HepG2 (cell line): ENCODE data around the gene CTNNAL1. TPM values are rescaled to one million over a fixed set of nuclear protein-coding genes. Genes with fewer than 3 reads are reported as not detected.

Source experiments
- ATAC-seq: fragments of 200-7000 bp; cut with Tn5 transposase; 3 replicates; pipeline ENCODE4 v1.9.1; 2020; ENCODE audit warnings: mild to moderate bottlenecking, moderate library complexity
- BruUV-seq: library from RNA; stranded (reverse); fragments of 400-500 nt; replicated peaks from 2 replicates; lab custom pipeline; 2021; lab: Mats Ljungman, UMichigan
- CTCF ChIA-PET: fragments of 300-600 bp; formaldehyde crosslinking; extraction: SDS; loops from one replicate; lab custom pipeline; 2021; ENCODE audit warnings: low total read pairs, inconsistent platforms, low intra/inter-chr PET ratio; lab: Yijun Ruan, JAX
- POLR2A ChIA-PET: fragments of 350-600 bp; sonication (Branson Sonifier 250); formaldehyde crosslinking; loops from one replicate; lab custom pipeline; 2020; ENCODE audit warnings: antibody characterized with exemption, inconsistent platforms; lab: Yijun Ruan, JAX
- DNase-seq: peaks from one replicate; pipeline ENCODE4 v3.0.0-alpha.2; 2015; ENCODE audit warnings: low spot score
- FAIRE-seq: peaks from 3 replicates; lab custom pipeline; 2011; peaks lifted over from hg19 to GRCh38; lab: Jason Lieb, UNC
- H2AFZ ChIP-seq: one replicate; pipeline ENCODE4 v1.6.1; 2011; ENCODE audit warnings: low read length, inconsistent platforms
- H3K27ac ChIP-seq: fragments of 300-600 bp; 3 replicates; pipeline ENCODE4 v1.8.0; 2011; ENCODE audit warnings: mixed run types, mild to moderate bottlenecking, mixed read lengths, low read length, inconsistent platforms; ENCODE audit not compliant: insufficient read depth; ENCODE audit errors: extremely low read length
- H3K27me3 ChIP-seq, 2 experiments: fragments of 200-600 bp in 1 of 2; 2 replicates in 1 of 2; 3 replicates in 1 of 2; pipeline versions ENCODE4 v1.6.0 to v1.8.0; 2011; ENCODE audit warnings: low read length in 2 of 2, mild to moderate bottlenecking in 2 of 2, moderate library complexity in 2 of 2, inconsistent platforms in 1 of 2; ENCODE audit not compliant: insufficient read depth in 2 of 2, control insufficient read depth in 1 of 2
- H3K36me3 ChIP-seq, 2 experiments: fragments of 200-600 bp in 1 of 2; replicated peaks in 1 of 2; 2 replicates in 1 of 2; 3 replicates in 1 of 2; pipeline versions ENCODE4 v1.5.1 to v1.8.0; 2011; ENCODE audit warnings: low read length in 2 of 2, inconsistent platforms in 1 of 2; ENCODE audit not compliant: insufficient read depth in 2 of 2, control insufficient read depth in 1 of 2
- H3K4me1 ChIP-seq: 2 replicates; pipeline ENCODE4 v1.5.1; 2012; ENCODE audit warnings: low read length, inconsistent platforms; ENCODE audit not compliant: insufficient read depth
- H3K4me2 ChIP-seq: 2 replicates; pipeline ENCODE4 v1.6.0; 2011; ENCODE audit warnings: low read depth, low read length, inconsistent platforms
- H3K4me3 ChIP-seq, 3 experiments: fragments of 200-600 bp in 1 of 3; sonication (generic), shearing (Covaris generic) in 1 of 3; replicated peaks in 1 of 3; 2 replicates each; pipeline ENCODE4 v1.5.1; 2011 to 2016; ENCODE audit warnings: low read length in 3 of 3, inconsistent platforms in 2 of 3, low read depth in 2 of 3, mild to moderate bottlenecking in 2 of 3, control low read depth in 1 of 3, mixed read lengths in 1 of 3; ENCODE audit not compliant: insufficient read depth in 1 of 3
- H3K79me2 ChIP-seq: one replicate; pipeline ENCODE4 v1.6.1; 2011; ENCODE audit warnings: low read length, inconsistent platforms; ENCODE audit not compliant: insufficient read depth
- H3K9ac ChIP-seq: 2 replicates; pipeline ENCODE4 v1.6.0; 2011; ENCODE audit warnings: mild to moderate bottlenecking, low read depth, low read length, inconsistent platforms; ENCODE audit not compliant: insufficient read depth
- H3K9me3 ChIP-seq: 2 replicates; pipeline ENCODE4 v1.5.1; 2012; ENCODE audit warnings: mild to moderate bottlenecking, low read length
- H4K20me1 ChIP-seq: 2 replicates; pipeline ENCODE4 v1.6.0; 2011; ENCODE audit warnings: inconsistent platforms, mild to moderate bottlenecking, low read length, moderate library complexity; ENCODE audit not compliant: insufficient read depth
- ARID4A ChIP-seq: sonication (generic); formaldehyde crosslinking; IDR thresholded peaks from 2 replicates; pipeline ENCODE4 v1.5.0; 2020; ENCODE audit warnings: mild to moderate bottlenecking, missing genetic modification reagents, borderline replicate concordance
- GABPB1 ChIP-seq: IDR thresholded peaks from 2 replicates; pipeline ENCODE4 v1.6.1; 2016; ENCODE audit warnings: mild to moderate bottlenecking, missing genetic modification reagents, moderate library complexity, missing compliant biosample characterization
- KLF9 ChIP-seq: IDR thresholded peaks from 2 replicates; pipeline ENCODE4 v1.6.1; 2016; ENCODE audit warnings: low read depth
- PBX2 ChIP-seq: IDR thresholded peaks from 2 replicates; pipeline ENCODE4 v1.6.1; 2016; ENCODE audit warnings: control low read depth
- RFX5 ChIP-seq: IDR thresholded peaks from 2 replicates; pipeline ENCODE4 v1.6.1; 2011; ENCODE audit warnings: low read depth, low read length, improper control_type of control experiment
- SALL2 ChIP-seq: sonication (generic); formaldehyde crosslinking; IDR thresholded peaks from 2 replicates; pipeline ENCODE4 v1.8.1; 2023; ENCODE audit warnings: mild to moderate bottlenecking, missing genetic modification reagents, inconsistent platforms
- SNRNP70 ChIP-seq: fragments of 200-400 bp; formaldehyde crosslinking; IDR thresholded peaks from 2 replicates; pipeline ENCODE4 v1.6.1; 2017; ENCODE audit warnings: mild to moderate bottlenecking, low read depth, low read length, moderate library complexity
- ZNF513 ChIP-seq: sonication (generic); formaldehyde crosslinking; conservative IDR thresholded peaks from 2 replicates; pipeline ENCODE4 v1.5.0; 2020; ENCODE audit warnings: missing genetic modification reagents
- ZNF605 ChIP-seq: sonication (generic); formaldehyde crosslinking; IDR thresholded peaks from 2 replicates; pipeline ENCODE4 v1.8.0; 2022; ENCODE audit warnings: mild to moderate bottlenecking, missing genetic modification reagents
- ZNF678 ChIP-seq: sonication (generic); formaldehyde crosslinking; IDR thresholded peaks from 2 replicates; pipeline ENCODE4 v1.4.0; 2020; ENCODE audit warnings: mild to moderate bottlenecking, missing genetic modification reagents
- ZNF776 ChIP-seq: sonication (generic); formaldehyde crosslinking; IDR thresholded peaks from 2 replicates; pipeline ENCODE4 v1.4.0; 2020; ENCODE audit warnings: mild to moderate bottlenecking, missing genetic modification reagents
- ZNF879 ChIP-seq: sonication (generic); formaldehyde crosslinking; IDR thresholded peaks from 2 replicates; pipeline ENCODE4 v1.8.1; 2023; ENCODE audit warnings: missing genetic modification reagents
- WGBS: methylation state at CpG from one replicate; pipeline ENCODE4 v1.1.6; 2017; ENCODE audit warnings: low lambda C conversion rate; 5-methylcytosine and 5-hydroxymethylcytosine counted together
- in situ Hi-C: cut with HindIII; loops from 2 replicates; pipeline ENCODE4 v1.10.0; 2017; ENCODE audit warnings: low pct_unique_long_range_greater_than_20kb; ENCODE audit not compliant: extremely low pct_ligation_motif_present
- intact Hi-C: fragments of 100-400 bp; cut with micrococcal nuclease; formaldehyde crosslinking; loops from one replicate; pipeline ENCODE4 v1.10.0; 2022; ENCODE audit not compliant: unreplicated experiment
- polyA plus RNA-seq, 8 experiments: library from polyadenylated mRNA; depleted of rRNA in 3 of 8; stranded (reverse) in 7 of 8; unstranded in 1 of 8; fragments of >200 nt; fragmentation: Illumina TruSeq in 4 of 8; extraction: Trizol in 4 of 8; gene quantifications; 2 replicates each; pipeline versions ENCODE4 v1.2.1 to v1.2.3, GENCODE V29; 2011 to 2016; ENCODE audit warnings: low read depth in 4 of 8, missing spikeins in 1 of 8, mixed read lengths in 1 of 8; ENCODE audit not compliant: insufficient read depth in 1 of 8
- total RNA-seq, 5 experiments: library from RNA; depleted of rRNA; stranded (reverse); fragments of >200 nt; fragmentation: Illumina TruSeq; extraction: Trizol; gene quantifications; 2 replicates each; pipeline ENCODE4 v1.2.3, GENCODE V29; 2016; ENCODE audit warnings: low read depth in 1 of 5

Gene CTNNAL1
- total and polyA plus RNA-seq, 2 of the 13 experiments (the other 11 are each of a cell fraction or from before 2014, with no cell fraction given), result 32.0 to 162 TPM

- TF ChIP-seq PBX2 (CRISPR knock-in tag), result no peak
Measured at GRCh38 chr9:109020581-109021511, 7.5 kb upstream of the CTNNAL1 start (continued).

- intact Hi-C loops, result no loop called here
- H3K27ac ChIP-seq, result no peak overlapping the region
- no peaks in the 10 kb centered on the region for H4K20me1 ChIP-seq
Measured at GRCh38 chr9:109020113-109020512, 6.8 kb upstream of the CTNNAL1 start.

More at GRCh38 chr9:109020113-109020512, 6.8 kb upstream of the CTNNAL1 start:
- 99% methylated on average over 3 of the region's 3 CpGs for WGBS
- ChIA-PET CTCF (no interaction called here), POLR2A (no interaction called here)
- in situ Hi-C loops, result no loop called here
- Histone ChIP-seq H3K27me3 (no peaks in the 10 kb centered on the region), H3K4me1 (peaks cover 43% of the 10 kb centered on the region), H3K79me2 (peaks cover 6% of the 10 kb centered on the region), H2AFZ (no peak overlapping the region), H3K9me3 (no peaks in the 10 kb centered on the region), H3K4me3 (no peak overlapping the region), H3K36me3 (peaks cover 11 to 21% of the 10 kb centered on the region in 2 experiments), H3K4me2 (no peak overlapping the region), H3K9ac (no peak overlapping the region)
- FAIRE-seq (no peak), ATAC-seq (no peak), DNase-seq (no peak)
- no peak for TF ChIP-seq ZNF678 (CRISPR knock-in tag)
- TF ChIP-seq ZNF605, result no peak
- TF ChIP-seq ZNF776 (CRISPR knock-in tag), result no peak
- no peak for TF ChIP-seq ARID4A
- TF ChIP-seq GABPB1 (CRISPR knock-in tag), result no peak
- no peak for TF ChIP-seq ZNF513
- no peak for TF ChIP-seq ZNF879 (CRISPR knock-in tag)
- no peak for TF ChIP-seq SNRNP70
- no peak for TF ChIP-seq RFX5
- no peak for TF ChIP-seq KLF9
- TF ChIP-seq SALL2 (CRISPR knock-in tag), result no peak
- BruUV-seq, result no TSS peak
